Thyroid gland (tissue), 4 donors: Measurements from ENCODE around the gene SEMA5A. TPM values are rescaled to one million over a fixed set of nuclear protein-coding genes. Genes with fewer than 3 reads are reported as not detected.

Experiments used
- DNase-seq, 2 donors: peaks; one replicate each; pipeline ENCODE4 v3.0.0-alpha.2; 2019
- H3K27ac ChIP-seq, 3 donors: fragments of 200-600 bp; sonication (generic); 1 replicate in 2 of 3; 2 replicates in 1 of 3; pipeline ENCODE4 v1.5.1; 2016 to 2019; ENCODE audit warnings: mild to moderate bottlenecking in 1 of 3, moderate library complexity in 1 of 3
- H3K27me3 ChIP-seq: fragments of 200-600 bp; sonication (generic); one replicate; pipeline ENCODE4 v1.5.1; 2019
- H3K36me3 ChIP-seq, 2 donors: fragments of 200-600 bp; sonication (generic); one replicate each; pipeline ENCODE4 v1.5.1; 2016 to 2019
- H3K4me1 ChIP-seq, 2 donors: fragments of 200-600 bp; sonication (generic); one replicate each; pipeline ENCODE4 v1.5.1; 2017 to 2019
- H3K4me3 ChIP-seq, 3 donors: fragments of 200-600 bp; sonication (generic); replicated peaks in 1 of 3; 1 replicate in 2 of 3; 2 replicates in 1 of 3; pipeline ENCODE4 v1.5.1; 2016; ENCODE audit warnings: mild to moderate bottlenecking in 1 of 3
- H3K9me3 ChIP-seq: fragments of 200-600 bp; sonication (generic); one replicate; pipeline ENCODE4 v1.5.1; 2017
- CTCF ChIP-seq, 6 experiments: fragments of 200-600 bp in 3 of 6; fragments of 450-650 bp in 3 of 6; sonication (generic) in 3 of 6; IDR thresholded peaks; one replicate each; pipeline ENCODE4 v1.5.1; 2016 to 2019; ENCODE audit warnings: antibody characterized with exemption in 6 of 6, mild to moderate bottlenecking in 2 of 6, inconsistent platforms in 1 of 6, moderate library complexity in 1 of 6
- POLR2A ChIP-seq, 2 donors: fragments of 450-650 bp; IDR thresholded peaks; one replicate each; pipeline ENCODE4 v1.6.1; 2017; ENCODE audit warnings: antibody characterized with exemption in 2 of 2, mild to moderate bottlenecking in 2 of 2, moderate library complexity in 1 of 2
- WGBS, 2 donors: methylation state at CpG; one replicate each; pipeline ENCODE4 v1.1.5; 2017; 5-methylcytosine and 5-hydroxymethylcytosine counted together
- intact Hi-C: fragments of 100-400 bp; cut with DNase I; formaldehyde crosslinking; loops from one replicate; pipeline ENCODE4 v1.15.1; 2023
- total RNA-seq, 4 donors: library from RNA; depleted of rRNA; stranded (reverse); fragments of >200 nt; gene quantifications; one replicate each; pipeline ENCODE4 v1.2.3, GENCODE V29; 2016

SEMA5A gene
- total RNA-seq, 4 donors from 2014 or later = 1.8 to 8.4 (median 3.8) TPM

DNA sequence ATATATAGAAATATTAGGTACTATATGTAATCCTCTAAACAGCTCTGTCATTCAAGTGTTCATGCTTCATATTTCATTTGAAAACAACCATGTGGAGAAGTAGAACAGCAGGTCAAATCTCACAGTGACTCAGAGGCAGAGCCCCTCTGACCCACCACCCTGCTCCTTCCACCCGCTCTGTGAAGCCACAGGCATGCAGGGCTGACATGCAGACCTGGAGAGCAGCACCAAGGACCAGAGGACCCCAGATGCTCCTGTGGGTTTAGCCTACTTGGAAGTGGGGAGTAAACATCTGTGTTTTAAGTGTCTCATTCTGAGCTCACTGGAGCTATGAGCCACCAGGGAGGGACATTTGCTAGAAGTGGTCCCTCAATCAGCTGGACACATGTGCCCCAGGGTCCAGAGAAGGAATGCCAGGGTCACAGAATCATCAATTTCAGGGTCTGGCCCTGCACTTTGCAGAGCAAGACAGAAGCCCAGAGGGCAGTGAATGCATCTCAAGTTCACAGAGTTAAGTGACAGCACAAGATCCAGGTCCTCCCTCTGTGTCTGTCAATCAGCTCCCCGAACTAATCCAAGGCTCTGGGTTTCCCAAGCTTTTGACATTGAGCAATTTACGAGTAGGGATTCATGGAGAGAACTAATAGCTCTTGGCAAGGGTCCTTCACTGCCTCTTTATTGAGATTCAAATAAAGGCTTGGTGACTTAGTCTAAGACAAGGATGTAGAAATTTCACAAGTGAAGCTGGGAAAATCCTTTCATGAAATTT lies 441.1 kb downstream of the SEMA5A start:
- Histone ChIP-seq H3K9me3 (no peaks in the 10 kb centered on the region), H3K4me1 (no peaks in the 10 kb centered on the region), H3K27ac (no peak overlapping the region), H3K4me3 (no peak overlapping the region), H3K36me3 (no peaks in the 10 kb centered on the region), H3K27me3 (no peaks in the 10 kb centered on the region)
- intact Hi-C loops = no loop called here
- WGBS, 2 donors = 72 to 82% methylated on average over 3 of the region's 3 CpGs
- DNase-seq = no peak
- TF ChIP-seq CTCF (IDR thresholded peaks at IDR 0.05) (no peak), POLR2A (IDR thresholded peaks at IDR 0.05) (no peak)

- Histone ChIP-seq H3K9me3 (no peaks in the 10 kb centered on the region), H3K4me3 (no peak overlapping the region), H3K27ac (no peak overlapping the region), H3K36me3 (no peaks in the 10 kb centered on the region), H3K4me1 (no peaks in the 10 kb centered on the region), H3K27me3 (no peaks in the 10 kb centered on the region)
- WGBS, 2 donors = 85 to 91% methylated on average over 4 of the region's 4 CpGs
- no peak for DNase-seq
- TF ChIP-seq CTCF (IDR thresholded peaks at IDR 0.05) (no peak), POLR2A (IDR thresholded peaks at IDR 0.05) (no peak)
- intact Hi-C loops = no loop called here
Observed at GRCh38 chr5:9103290-9103689, 442.6 kb downstream of the SEMA5A start.

- intact Hi-C loops = no loop called here
- no peak for TF ChIP-seq POLR2A (IDR thresholded peaks at IDR 0.05)
- TF ChIP-seq CTCF (IDR thresholded peaks at IDR 0.05) = no peak
- H3K36me3 ChIP-seq = no peaks in the 10 kb centered on the region
- DNase-seq = no peak
- no peak overlapping the region for H3K4me3 ChIP-seq
- H3K9me3 ChIP-seq = no peaks in the 10 kb centered on the region
- 86 to 100% methylated on average over 2 of the region's 2 CpGs for WGBS, 2 donors
- H3K27me3 ChIP-seq = no peaks in the 10 kb centered on the region
- H3K4me1 ChIP-seq = no peaks in the 10 kb centered on the region
- no peak overlapping the region for H3K27ac ChIP-seq
Observed at GRCh38 chr5:9099689-9100088, 446.2 kb downstream of the SEMA5A start.

DNA sequence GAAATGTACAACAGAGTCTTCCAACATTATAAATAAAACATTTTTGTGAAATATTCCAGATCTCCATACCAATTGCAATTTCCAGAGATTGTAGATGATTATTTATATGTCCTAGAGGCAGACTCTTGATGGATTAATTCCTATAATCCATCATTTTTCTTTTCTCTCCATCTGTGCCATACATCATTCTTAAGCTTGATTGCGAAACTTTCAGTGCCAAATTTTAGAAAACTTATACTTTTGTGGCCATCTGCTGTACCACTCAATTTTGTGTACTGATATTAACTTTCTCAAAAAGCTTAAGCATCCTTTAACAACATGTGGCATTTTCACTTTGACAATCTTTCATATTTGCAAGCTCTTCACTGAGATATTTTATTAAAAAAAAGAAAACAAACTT lies 446.9 kb downstream of the SEMA5A start:
- TF ChIP-seq POLR2A (IDR thresholded peaks at IDR 0.05) (no peak), CTCF (IDR thresholded peaks at IDR 0.05) (no peak)
- intact Hi-C loops = no loop called here
- WGBS, 2 donors = 84 to 89% methylated on average over 1 of the region's 1 CpG
- Histone ChIP-seq H3K36me3 (no peaks in the 10 kb centered on the region), H3K27me3 (no peaks in the 10 kb centered on the region), H3K27ac (no peak overlapping the region), H3K9me3 (no peaks in the 10 kb centered on the region), H3K4me1 (no peaks in the 10 kb centered on the region), H3K4me3 (no peak overlapping the region)
- no peak for DNase-seq

DNA sequence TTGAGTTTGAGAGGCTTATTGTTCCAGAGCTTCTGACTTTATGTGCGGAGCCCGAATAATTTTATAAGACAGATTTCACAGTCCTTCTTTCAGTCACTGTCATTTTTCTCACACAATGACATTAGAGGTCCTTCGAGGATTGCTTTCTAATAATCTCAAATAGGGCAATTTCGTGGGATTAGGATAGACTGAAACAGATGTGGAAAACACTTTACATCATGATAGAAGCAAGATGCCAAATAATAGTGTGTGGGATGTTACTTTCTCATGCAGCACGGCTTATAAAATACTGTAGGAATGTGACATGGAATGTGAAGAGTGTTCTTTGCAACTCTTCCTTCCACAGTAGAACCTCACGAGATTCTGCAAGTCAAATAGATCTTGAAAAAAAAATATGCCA lies 451.3 kb downstream of the SEMA5A start:
- Histone ChIP-seq H3K4me1 (no peaks in the 10 kb centered on the region), H3K9me3 (no peaks in the 10 kb centered on the region), H3K27ac (no peak overlapping the region), H3K4me3 (no peak overlapping the region), H3K36me3 (no peaks in the 10 kb centered on the region), H3K27me3 (no peaks in the 10 kb centered on the region)
- WGBS, 2 donors = 68% methylated on average over 6 of the region's 6 CpGs
- DNase-seq = no peak
- intact Hi-C loops = no loop called here
- TF ChIP-seq POLR2A (IDR thresholded peaks at IDR 0.05) = no peak
- no peak for TF ChIP-seq CTCF (IDR thresholded peaks at IDR 0.05)
